ENCODE measurements around the gene ELF1. TPM values are rescaled to one million over a fixed set of nuclear protein-coding genes. Genes with fewer than 3 reads are reported as not detected.

ELF1 gene
- total RNA-seq, 1 experiment from 2014 or later, result 15.3 TPM

DNA sequence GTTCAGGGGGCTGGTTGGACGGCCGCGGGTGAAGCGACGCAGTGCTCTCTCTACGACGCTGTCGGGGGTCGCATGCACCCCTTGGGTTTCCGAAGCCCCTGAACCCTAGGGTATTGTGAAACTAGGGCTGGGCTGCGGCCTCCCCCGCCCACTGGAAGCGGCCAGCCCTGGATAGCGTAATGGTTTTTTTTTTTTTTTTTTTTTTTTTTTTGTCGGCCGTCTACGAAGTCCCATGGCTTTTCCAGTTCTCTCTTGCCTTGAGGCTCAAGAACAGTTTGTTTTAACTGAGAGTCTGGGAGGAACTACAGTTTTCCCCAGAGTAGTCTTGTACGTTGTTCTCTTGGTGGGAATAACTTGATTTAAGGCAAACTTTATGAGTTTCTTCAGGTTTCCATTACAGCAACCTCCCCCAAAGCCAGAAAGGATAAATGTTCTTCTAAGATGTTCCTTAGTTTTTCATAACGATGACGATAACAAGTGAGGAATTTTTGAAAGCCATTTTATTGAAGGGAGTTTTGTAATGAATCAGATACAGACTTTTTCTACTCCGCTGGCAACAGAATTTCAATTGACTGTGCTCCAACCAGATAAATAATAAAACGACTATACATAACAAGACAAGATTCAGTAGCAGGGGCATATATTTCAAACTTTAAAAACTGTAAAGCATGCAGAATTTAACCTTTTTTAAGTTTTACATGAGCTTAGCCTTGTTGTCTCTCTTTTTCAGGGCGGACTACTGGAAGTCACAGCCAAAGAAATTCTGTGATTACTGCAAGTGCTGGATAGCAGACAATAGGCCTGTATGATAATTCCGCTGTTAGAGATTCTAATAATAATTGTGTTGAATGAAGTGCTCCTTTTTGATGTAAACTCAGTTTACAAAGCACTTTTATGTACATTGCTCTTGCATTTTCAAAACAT is 43.1 kb upstream of the ELF1 start:
- POLR2A ChIA-PET (ENCODE audit: unreplicated experiment), result no interaction called here
- peaks cover 40% of the 10 kb centered on the region for H3K4me1 ChIP-seq (ENCODE audit: insufficient read depth, low read length)
- peak; percentile 6 for ATAC-seq

GRCh38 chr13:41061075-41061913 is 42.2 kb upstream of the ELF1 start, which contains the start of gene WBP4:
Gene WBP4 (plus strand): TSS chr13:41061509. CDS start chr13:41061674, 165 bp downstream.
- Histone ChIP-seq H3K36me3 (ENCODE audit: low read depth, low read length) (peaks cover 9% of the 10 kb centered on the region), H3K9me2 (replicated peaks; ENCODE audit: low read length) (no peaks in the 10 kb centered on the region), H3K4me2 (ENCODE audit: low read length) (peak within 1 kb of the TSS; percentile 98), H3K27me3 (ENCODE audit: low read length) (no peaks in the 10 kb centered on the region), H3K27ac (ENCODE audit: low read length) (peak within 1 kb of the TSS; percentile 90), H3F3A (ENCODE audit: low read length, unreplicated experiment) (no peaks in the 10 kb centered on the region), H3K4me1 (ENCODE audit: insufficient read depth, low read length) (peaks cover 40% of the 10 kb centered on the region), H3K79me2 (ENCODE audit: low read length) (peaks cover 68% of the 10 kb centered on the region), H2AFZ (ENCODE audit: low read length) (peak within 1 kb of the TSS; percentile 95), H3K4me3 (ENCODE audit: low read length) (peak within 1 kb of the TSS; percentile 82), H3K9me3 (ENCODE audit: low read length) (no peaks in the 10 kb centered on the region), H4K20me1 (ENCODE audit: low read length) (peaks cover 12% of the 10 kb centered on the region), H3K9ac (ENCODE audit: low read length) (peak within 1 kb of the TSS; percentile 93)
- ChIA-PET CTCF (no interaction called here), POLR2A (ENCODE audit: unreplicated experiment) (no interaction called here)
- DNase-seq (peak; percentile 88), ATAC-seq (peak; percentile 68)
- BruUV-seq (replicated peaks), result no TSS peak
- intact Hi-C loops (cut with micrococcal nuclease), result loop anchor here (2.0 to 10.0 kb wide), 5 partner anchors 76 to 286 kb away; partner anchors contain the start of genes MRPS31 and NAA16
- TF ChIP-seq EZH2phosphoT487 (IDR thresholded peaks at IDR 0.05; ENCODE audit: borderline replicate concordance, low read length) (no peak), EZH2 (IDR thresholded peaks at IDR 0.05; ENCODE audit: low read length, unreplicated experiment) (no peak)
- TF ChIP-seq, protein P1, sequence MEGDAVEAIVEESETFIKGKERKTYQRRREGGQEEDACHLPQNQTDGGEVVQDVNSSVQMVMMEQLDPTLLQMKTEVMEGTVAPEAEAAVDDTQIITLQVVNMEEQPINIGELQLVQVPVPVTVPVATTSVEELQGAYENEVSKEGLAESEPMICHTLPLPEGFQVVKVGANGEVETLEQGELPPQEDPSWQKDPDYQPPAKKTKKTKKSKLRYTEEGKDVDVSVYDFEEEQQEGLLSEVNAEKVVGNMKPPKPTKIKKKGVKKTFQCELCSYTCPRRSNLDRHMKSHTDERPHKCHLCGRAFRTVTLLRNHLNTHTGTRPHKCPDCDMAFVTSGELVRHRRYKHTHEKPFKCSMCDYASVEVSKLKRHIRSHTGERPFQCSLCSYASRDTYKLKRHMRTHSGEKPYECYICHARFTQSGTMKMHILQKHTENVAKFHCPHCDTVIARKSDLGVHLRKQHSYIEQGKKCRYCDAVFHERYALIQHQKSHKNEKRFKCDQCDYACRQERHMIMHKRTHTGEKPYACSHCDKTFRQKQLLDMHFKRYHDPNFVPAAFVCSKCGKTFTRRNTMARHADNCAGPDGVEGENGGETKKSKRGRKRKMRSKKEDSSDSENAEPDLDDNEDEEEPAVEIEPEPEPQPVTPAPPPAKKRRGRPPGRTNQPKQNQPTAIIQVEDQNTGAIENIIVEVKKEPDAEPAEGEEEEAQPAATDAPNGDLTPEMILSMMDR (conservative IDR thresholded peaks at IDR 0.05; ENCODE audit: low read depth, low read length), result no peak

More for the DNA sequence above, 43.1 kb upstream of the ELF1 start:
- peak overlapping the region; percentile 98 for H3K4me2 ChIP-seq (ENCODE audit: low read length)
- intact Hi-C loops (cut with micrococcal nuclease), result loop anchor here (2.0 to 10.0 kb wide), 5 partner anchors 75 to 287 kb away; partner anchors contain the start of genes MRPS31 and NAA16
- no peaks in the 10 kb centered on the region for H3F3A ChIP-seq (ENCODE audit: low read length, unreplicated experiment)
- TF ChIP-seq, protein P1 (conservative IDR thresholded peaks at IDR 0.05; ENCODE audit: low read depth, low read length), result no peak
- TF ChIP-seq EZH2phosphoT487 (IDR thresholded peaks at IDR 0.05; ENCODE audit: borderline replicate concordance, low read length), result no peak
- TF ChIP-seq EZH2 (IDR thresholded peaks at IDR 0.05; ENCODE audit: low read length, unreplicated experiment), result no peak
- peaks cover 10% of the 10 kb centered on the region for H3K36me3 ChIP-seq (ENCODE audit: low read depth, low read length)
- peak overlapping the region; percentile 93 for H3K9ac ChIP-seq (ENCODE audit: low read length)
- H2AFZ ChIP-seq (ENCODE audit: low read length), result peak overlapping the region; percentile 95; the same call in 1 of the 2 replicates
- TSS peak; percentile 47 for BruUV-seq (replicated peaks)
- CTCF ChIA-PET, result no interaction called here
- no peaks in the 10 kb centered on the region for H3K9me2 ChIP-seq (replicated peaks; ENCODE audit: low read length)
- peak overlapping the region; percentile 82 for H3K4me3 ChIP-seq (ENCODE audit: low read length)
- peak overlapping the region; percentile 90 for H3K27ac ChIP-seq (ENCODE audit: low read length)
- H3K9me3 ChIP-seq (ENCODE audit: low read length), result no peaks in the 10 kb centered on the region
- peak; percentile 44 for DNase-seq
- no peaks in the 10 kb centered on the region for H3K27me3 ChIP-seq (ENCODE audit: low read length)
- H3K79me2 ChIP-seq (ENCODE audit: low read length), result peaks cover 59% of the 10 kb centered on the region
- H4K20me1 ChIP-seq (ENCODE audit: low read length), result peaks cover 12% of the 10 kb centered on the region

All from PC-3 (cell line).